Activated CD8-positive, alpha-beta memory T cell treated with anti-CD3 and anti-CD28 coated beads, Interleukin-2, amount 50 U/mL, for 1 hour (primary cell): ENCODE data around the gene EHD2.
"Not testable (repeated sequence)": the region's sequence is repeated elsewhere in the genome, so short reads cannot be mapped to it uniquely, and the experiment has no call there.

Experiments
- DNase-seq: peaks from one replicate; pipeline ENCODE4 v3.0.0-alpha.2; 2020; ENCODE audit errors: extremely low read depth

Gene EHD2

GRCh38 chr19:47749326-47749725 lies 36.1 kb downstream of the EHD2 start:
- no peak for DNase-seq

- DNase-seq = no peak
Observed at GRCh38 chr19:47750752-47751151, 37.5 kb downstream of the EHD2 start.

GRCh38 chr19:47752440-47753211 lies 39.4 kb downstream of the EHD2 start:
- DNase-seq = no peak

GRCh38 chr19:47754206-47755064 lies 41.2 kb downstream of the EHD2 start:
- DNase-seq = no peak

- DNase-seq = no peak
Observed at GRCh38 chr19:47755065-47755761, 42.0 kb downstream of the EHD2 start.

GRCh38 chr19:47755762-47756626 lies 42.8 kb downstream of the EHD2 start:
- DNase-seq = no peak

GRCh38 chr19:47756627-47756929 lies 43.4 kb downstream of the EHD2 start:
- DNase-seq = no peak

- DNase-seq = no peak
Observed at GRCh38 chr19:47756953-47757608, 43.9 kb downstream of the EHD2 start.

- DNase-seq = no peak
Observed at GRCh38 chr19:47757617-47758442, 44.6 kb downstream of the EHD2 start.

- DNase-seq = no peak
Observed at GRCh38 chr19:47758443-47758804, 45.2 kb downstream of the EHD2 start.

- DNase-seq = no peak
Observed at GRCh38 chr19:47760632-47760999, 47.4 kb downstream of the EHD2 start.

GRCh38 chr19:47761566-47761965 lies 48.3 kb downstream of the EHD2 start:
- no peak for DNase-seq

GRCh38 chr19:47762151-47762550 lies 48.9 kb downstream of the EHD2 start:
- no peak for DNase-seq

- DNase-seq = no peak
Observed at GRCh38 chr19:47762615-47763308, 49.5 kb downstream of the EHD2 start.

- not testable (repeated sequence) for DNase-seq
Observed at GRCh38 chr19:47764705-47765104, 51.5 kb downstream of the EHD2 start.

GRCh38 chr19:47765523-47766358 lies 52.5 kb downstream of the EHD2 start:
- DNase-seq = no peak

GRCh38 chr19:47766359-47766620 lies 53.1 kb downstream of the EHD2 start:
- DNase-seq = no peak

- no peak for DNase-seq
Observed at GRCh38 chr19:47766670-47767069, 53.4 kb downstream of the EHD2 start.

GRCh38 chr19:47767349-47767748 lies 54.1 kb downstream of the EHD2 start:
- no peak for DNase-seq
